Epidermal melanocyte (primary cell): Measurements from ENCODE around the gene MOB3A.

ENCODE experiments used
- DNase-seq: peaks from one replicate; pipeline ENCODE4 v3.0.0; 2011; ENCODE audit warnings: low spot score; ENCODE audit not compliant: insufficient read length

The MOB3A gene

GRCh38 chr19:2123682-2124387 lies 27.7 kb upstream of the MOB3A start:
- DNase-seq, result no peak

- no peak for DNase-seq
These were observed 26.9 kb upstream of the MOB3A start for GRCh38 chr19:2122982-2123381.

- no peak for DNase-seq
These were observed 26.1 kb upstream of the MOB3A start for GRCh38 chr19:2122251-2122650.

- no peak for DNase-seq
These were observed 25.4 kb upstream of the MOB3A start for GRCh38 chr19:2121416-2122051.

GRCh38 chr19:2120821-2121220 lies 24.7 kb upstream of the MOB3A start:
- no peak for DNase-seq

- DNase-seq, result no peak
These were observed 24.0 kb upstream of the MOB3A start for GRCh38 chr19:2119921-2120785.

GRCh38 chr19:2118438-2118837 lies 22.3 kb upstream of the MOB3A start:
- DNase-seq, result no peak

GRCh38 chr19:2117215-2117960 lies 21.3 kb upstream of the MOB3A start:
- no peak for DNase-seq

- no peak for DNase-seq
These were observed 20.4 kb upstream of the MOB3A start for GRCh38 chr19:2116507-2116906.

GRCh38 chr19:2115911-2116426 lies 19.8 kb upstream of the MOB3A start:
- DNase-seq, result no peak

GRCh38 chr19:2115324-2115723 lies 19.2 kb upstream of the MOB3A start:
- no peak for DNase-seq

GRCh38 chr19:2114821-2115220 lies 18.7 kb upstream of the MOB3A start:
- no peak for DNase-seq

- no peak for DNase-seq
These were observed 18.1 kb upstream of the MOB3A start for GRCh38 chr19:2114218-2114617.

- DNase-seq, result no peak
These were observed 17.5 kb upstream of the MOB3A start for GRCh38 chr19:2113439-2114211.

GRCh38 chr19:2112516-2113320 lies 16.6 kb upstream of the MOB3A start:
- no peak for DNase-seq

- DNase-seq, result no peak
These were observed 15.8 kb upstream of the MOB3A start for GRCh38 chr19:2111886-2112285.

GRCh38 chr19:2111425-2111824 lies 15.3 kb upstream of the MOB3A start:
- no peak for DNase-seq

- DNase-seq, result no peak
These were observed 14.7 kb upstream of the MOB3A start for GRCh38 chr19:2110822-2111221.

- no peak for DNase-seq
These were observed 13.1 kb upstream of the MOB3A start for GRCh38 chr19:2109046-2109864.
